Measurements from ENCODE around the gene FARSA. TPM values are rescaled to one million over a fixed set of nuclear protein-coding genes. Genes with fewer than 3 reads are reported as not detected.
A peak's percentile ranks its signal among the peaks of the same experiment; 100 is the strongest.

The FARSA gene
- total and polyA plus RNA-seq, 2 of the 8 experiments (the other 6 are each of a cell fraction or from before 2014, with no cell fraction given), result 61.0 to 103 TPM

- H3K56ac ChIP-seq (replicated peaks; ENCODE audit: insufficient read length, low read depth, low read length), result no peak overlapping the region
- DNase-seq (ENCODE audit: low read depth in 1 of 2, low spot score in 2 of 2), result no peak
- no peak overlapping the region for H2AK5ac ChIP-seq (ENCODE audit: low read depth, low read length)
- no peaks in the 10 kb centered on the region for H3K36me3 ChIP-seq (ENCODE audit: control insufficient read depth in 2 of 4, insufficient read depth in 4 of 4, low read length in 3 of 4)
- no peak overlapping the region for H2BK20ac ChIP-seq (ENCODE audit: low read length)
- CTCF ChIA-PET (ENCODE audit: partially characterized antibody), result interaction anchor here (1.0 to 16.3 kb wide), 12 partner anchors 16 to 124 kb away, joined by 3 to 431 read pairs (median 6); partner anchors contain the start of gene DAND5
- H2BK5ac ChIP-seq (ENCODE audit: low read depth, low read length), result no peak overlapping the region
- no peak overlapping the region for H3K9ac ChIP-seq (replicated peaks in 1 of 4; ENCODE audit: extremely low read depth in 1 of 4, low read depth in 3 of 4, low read length in 3 of 4)
- H4K5ac ChIP-seq (ENCODE audit: insufficient read length, low read depth, low read length), result no peak overlapping the region
- H3K27me3 ChIP-seq (replicated peaks in 1 of 4; ENCODE audit: control insufficient read depth in 3 of 4, extremely low read depth in 1 of 4, insufficient read depth in 3 of 4, low read length in 3 of 4), result peaks cover 2 to 35% (median 29%) of the 10 kb centered on the region in 4 experiments
- no peaks in the 10 kb centered on the region for H3K79me1 ChIP-seq (ENCODE audit: low read depth, low read length)
- no peak overlapping the region for H3K4me3 ChIP-seq (ENCODE audit: extremely low read depth in 1 of 4, insufficient read depth in 2 of 4, low read depth in 3 of 4, low read length in 4 of 4)
- no peak overlapping the region for H2BK120ac ChIP-seq (replicated peaks; ENCODE audit: low read depth, low read length)
- H4K20me1 ChIP-seq (replicated peaks in 1 of 2; ENCODE audit: control insufficient read depth in 1 of 2, insufficient read depth in 2 of 2, low read length in 2 of 2), result peaks cover 0 to 14% of the 10 kb centered on the region in 2 experiments
- no peak overlapping the region for H3K18ac ChIP-seq (ENCODE audit: extremely low read depth, low read length)
- POLR2A ChIA-PET (ENCODE audit: partially characterized antibody), result interaction anchor here (1.7 kb wide), 1 partner anchor 111 kb away, joined by 4 read pairs; no protein-coding TSS in a partner anchor
- H2BK12ac ChIP-seq (ENCODE audit: low read depth, low read length), result no peak overlapping the region
- no peaks in the 10 kb centered on the region for H3K79me2 ChIP-seq (ENCODE audit: control insufficient read depth in 1 of 2, insufficient read depth in 2 of 2, low read length in 2 of 2)
- 0 out of 4 replicates have a peak overlapping the region, but pooled peaks of 1 of the 2 experiments have one; percentile 4 for H3K4me2 ChIP-seq (ENCODE audit: insufficient read depth in 1 of 2, low read depth in 2 of 2, low read length in 2 of 2)
- peaks cover 0 to 7% (median 3%) of the 10 kb centered on the region in 4 experiments; a peak in 4 of 7 replicates for H3K4me1 ChIP-seq (replicated peaks in 1 of 4; ENCODE audit: control insufficient read depth in 3 of 4, insufficient read depth in 4 of 4, low read length in 3 of 4)
- no peak overlapping the region for H4K8ac ChIP-seq (ENCODE audit: extremely low read depth, insufficient read depth, low read length)
- 99% methylated on average over 4 of the region's 6 CpGs; no CpG with 5 or more reads in 1 of the 2 experiments for WGBS, 2 experiments (ENCODE audit: extremely low coverage in 1 of 2, insufficient coverage in 1 of 2, insufficient read length in 1 of 2, insufficient replicate concordance in 2 of 2, low coverage in 1 of 2, low lambda C conversion rate in 2 of 2, missing lambda C conversion rate in 1 of 2)
- no peak overlapping the region for H3K23ac ChIP-seq (ENCODE audit: insufficient read length)
- no peaks in the 10 kb centered on the region for H3K9me3 ChIP-seq (ENCODE audit: insufficient read depth in 2 of 2, low read depth in 1 of 2, low read length in 1 of 2)
- FAIRE-seq, result no peak
- H4K91ac ChIP-seq (replicated peaks; ENCODE audit: insufficient read length, low read length), result no peak overlapping the region
- no peak overlapping the region for H3K27ac ChIP-seq (ENCODE audit: low read depth, low read length)
- no peak overlapping the region for H2BK15ac ChIP-seq (ENCODE audit: low read length)
- H3K23me2 ChIP-seq (ENCODE audit: low read depth, low read length), result peaks cover 6% of the 10 kb centered on the region
- no peak overlapping the region for H3K4ac ChIP-seq (replicated peaks; ENCODE audit: insufficient read length, low read depth, low read length)
- H2AFZ ChIP-seq (ENCODE audit: low read length), result no peak overlapping the region
- H3K14ac ChIP-seq (ENCODE audit: insufficient read length), result no peak overlapping the region
- TF ChIP-seq USF2 (IDR thresholded peaks at IDR 0.05; ENCODE audit: low read length) (no peak), ZNF274 (IDR thresholded peaks at IDR 0.05; ENCODE audit: borderline replicate concordance, extremely low read depth, low read length) (no peak), POU5F1 (IDR thresholded peaks at IDR 0.05; ENCODE audit: low read depth, low read length) (no peak), KDM4A (IDR thresholded peaks at IDR 0.05; ENCODE audit: low read depth, low read length, severe bottlenecking) (no peak), MAFK (IDR thresholded peaks at IDR 0.05; ENCODE audit: low read depth, low read length) (no peak), CBX5 (IDR thresholded peaks at IDR 0.05; ENCODE audit: low read depth, low read length) (no peak), HDAC6 (IDR thresholded peaks at IDR 0.05; ENCODE audit: low read depth, low read length) (no peak), CHD1 (IDR thresholded peaks at IDR 0.05; ENCODE audit: low read depth, low read length) (no peak), NRF1 (IDR thresholded peaks at IDR 0.05; ENCODE audit: low read depth, low read length) (no peak)
These were observed 49.1 kb upstream of the FARSA start for GRCh38 chr19:12982648-12983047.
